Liver (tissue), 9 donors: ENCODE results near the gene UGT1A9. TPM values are rescaled to one million over a fixed set of nuclear protein-coding genes. Genes with fewer than 3 reads are reported as not detected.
A peak's percentile ranks its signal among the peaks of the same experiment; 100 is the strongest.

Source experiments
- DNase-seq: peaks from one replicate; pipeline ENCODE4 v3.0.0-alpha.2; 2017; ENCODE audit warnings: low spot score
- H3K27ac ChIP-seq, 2 donors: one replicate each; pipeline ENCODE4 v1.7.0; 2013; ENCODE audit warnings: inconsistent platforms in 2 of 2, low read length in 2 of 2, control low read depth in 1 of 2, low read depth in 1 of 2, mild to moderate bottlenecking in 1 of 2
- H3K27me3 ChIP-seq, 4 donors: one replicate each; pipeline versions ENCODE4 v1.6.1 to v1.7.0; 2013; ENCODE audit warnings: low read length in 3 of 4, inconsistent platforms in 1 of 4, mild to moderate bottlenecking in 1 of 4, moderate library complexity in 1 of 4; ENCODE audit not compliant: control insufficient read depth in 4 of 4, insufficient read depth in 4 of 4
- H3K36me3 ChIP-seq, 4 donors: one replicate each; pipeline versions ENCODE4 v1.6.1 to v1.7.0; 2013; ENCODE audit warnings: low read length in 3 of 4, mild to moderate bottlenecking in 3 of 4, low read depth in 1 of 4, moderate library complexity in 1 of 4; ENCODE audit not compliant: control insufficient read depth in 4 of 4, insufficient read depth in 3 of 4
- H3K4me1 ChIP-seq, 4 donors: one replicate each; pipeline versions ENCODE4 v1.6.1 to v1.7.0; 2013; ENCODE audit warnings: low read length in 3 of 4, mild to moderate bottlenecking in 3 of 4, moderate library complexity in 1 of 4; ENCODE audit not compliant: control insufficient read depth in 4 of 4, insufficient read depth in 4 of 4
- H3K4me3 ChIP-seq, 3 donors: one replicate each; pipeline versions ENCODE4 v1.6.1 to v1.7.0; 2013; ENCODE audit warnings: low read length in 3 of 3, control low read depth in 1 of 3, low read depth in 1 of 3, mild to moderate bottlenecking in 1 of 3
- H3K9ac ChIP-seq, 2 donors: one replicate each; pipeline ENCODE4 v1.7.0; 2013; ENCODE audit warnings: low read length in 2 of 2, mild to moderate bottlenecking in 2 of 2, moderate library complexity in 2 of 2, control low read depth in 1 of 2, low read depth in 1 of 2
- H3K9me3 ChIP-seq, 4 donors: one replicate each; pipeline versions ENCODE4 v1.6.1 to v1.7.0; 2013; ENCODE audit warnings: low read length in 3 of 4; ENCODE audit not compliant: control insufficient read depth in 4 of 4
- EGR1 ChIP-seq, 2 donors: IDR thresholded peaks; 2 replicates each; pipeline ENCODE4 v1.6.1; 2016 to 2018; ENCODE audit warnings: antibody characterized with exemption in 2 of 2, low read depth in 2 of 2
- FOXA1 ChIP-seq: IDR thresholded peaks from 2 replicates; pipeline ENCODE4 v1.6.1; 2016; ENCODE audit warnings: antibody characterized with exemption
- FOXA2 ChIP-seq: IDR thresholded peaks from 2 replicates; pipeline ENCODE4 v1.6.1; 2016; ENCODE audit warnings: antibody characterized with exemption
- GABPA ChIP-seq, 2 donors: IDR thresholded peaks in 1 of 2; conservative IDR thresholded peaks in 1 of 2; 2 replicates each; pipeline ENCODE4 v1.6.1; 2016; ENCODE audit warnings: antibody characterized with exemption in 2 of 2, mild to moderate bottlenecking in 1 of 2, moderate library complexity in 1 of 2
- HNF4A ChIP-seq, 2 donors: conservative IDR thresholded peaks; 2 replicates each; pipeline ENCODE4 v1.6.1; 2016; ENCODE audit warnings: antibody characterized with exemption in 2 of 2, mild to moderate bottlenecking in 2 of 2
- HNF4G ChIP-seq: IDR thresholded peaks from 2 replicates; pipeline ENCODE4 v1.6.1; 2016; ENCODE audit warnings: antibody characterized with exemption
- JUND ChIP-seq, 2 donors: IDR thresholded peaks; 2 replicates each; pipeline ENCODE4 v1.6.1; 2016; ENCODE audit warnings: antibody characterized with exemption in 2 of 2
- NR2F2 ChIP-seq: IDR thresholded peaks from 2 replicates; pipeline ENCODE4 v1.6.1; 2016; ENCODE audit warnings: antibody characterized with exemption
- RAD21 ChIP-seq, 2 donors: IDR thresholded peaks; 2 replicates each; pipeline ENCODE4 v1.6.1; 2016; ENCODE audit warnings: antibody characterized with exemption in 2 of 2, mild to moderate bottlenecking in 2 of 2
- RXRA ChIP-seq, 2 donors: IDR thresholded peaks; 2 replicates each; pipeline ENCODE4 v1.6.1; 2017 to 2018; ENCODE audit warnings: antibody characterized with exemption in 2 of 2, mild to moderate bottlenecking in 1 of 2
- SP1 ChIP-seq: IDR thresholded peaks from 2 replicates; pipeline ENCODE4 v1.6.1; 2018; ENCODE audit warnings: antibody characterized with exemption, mild to moderate bottlenecking
- TAF1 ChIP-seq: conservative IDR thresholded peaks from 2 replicates; pipeline ENCODE4 v1.6.1; 2016; ENCODE audit warnings: antibody characterized with exemption, mild to moderate bottlenecking
- YY1 ChIP-seq: IDR thresholded peaks from 2 replicates; pipeline ENCODE4 v1.6.1; 2016; ENCODE audit warnings: antibody characterized with exemption, mild to moderate bottlenecking
- WGBS: extraction: QIAGEN DNeasy Blood & Tissue Kit; methylation state at CpG from one replicate; pipeline ENCODE4 v1.1.7; 2013; 5-methylcytosine and 5-hydroxymethylcytosine counted together
- polyA plus RNA-seq, 2 donors: library from polyadenylated mRNA; stranded (reverse) in 1 of 2; unstranded in 1 of 2; fragments of 200-250 nt in 1 of 2; fragments of >200 nt in 1 of 2; fragmentation: Nextera tagmentation in 1 of 2; extraction: Ambion mirVana in 1 of 2; gene quantifications; one replicate each; pipeline versions ENCODE4 v1.2.1 to v1.2.3, GENCODE V29; 2013 to 2015
- total RNA-seq, 2 donors: library from RNA; depleted of rRNA; stranded (reverse); fragments of >200 nt; gene quantifications; one replicate each; pipeline ENCODE4 v1.2.3, GENCODE V29; 2014
- TF ChIP-seq, protein P1 (sequence below): IDR thresholded peaks from 2 replicates; pipeline ENCODE4 v1.6.1; 2016; ENCODE audit warnings: antibody characterized with exemption
- TF ChIP-seq, protein P2 (sequence below): IDR thresholded peaks from 2 replicates; pipeline ENCODE4 v1.6.1; 2016; ENCODE audit warnings: antibody characterized with exemption
- TF ChIP-seq, protein P3 (sequence below): IDR thresholded peaks from 2 replicates; pipeline ENCODE4 v1.6.1; 2016; ENCODE audit warnings: antibody characterized with exemption
- TF ChIP-seq, protein P4 (sequence below): IDR thresholded peaks from 2 replicates; pipeline ENCODE4 v1.6.1; 2016; ENCODE audit warnings: antibody characterized with exemption, mild to moderate bottlenecking
- TF ChIP-seq, protein P5 (sequence below): fragments of 150-350 bp; IDR thresholded peaks from 2 replicates; pipeline ENCODE4 v1.5.1; 2017; ENCODE audit warnings: improper control_type of control experiment, low read depth, low read length; ENCODE audit not compliant: missing input control
- donor health status: healthy.
- donor health status: healthy.
- donor health status: healthy.
- donor health status: healthy.
- donor health status: healthy.

The UGT1A9 gene
- total and polyA plus RNA-seq, 4 donors = 14.3 to 62.3 (median 23.8) TPM; not detected in 1

DNA sequence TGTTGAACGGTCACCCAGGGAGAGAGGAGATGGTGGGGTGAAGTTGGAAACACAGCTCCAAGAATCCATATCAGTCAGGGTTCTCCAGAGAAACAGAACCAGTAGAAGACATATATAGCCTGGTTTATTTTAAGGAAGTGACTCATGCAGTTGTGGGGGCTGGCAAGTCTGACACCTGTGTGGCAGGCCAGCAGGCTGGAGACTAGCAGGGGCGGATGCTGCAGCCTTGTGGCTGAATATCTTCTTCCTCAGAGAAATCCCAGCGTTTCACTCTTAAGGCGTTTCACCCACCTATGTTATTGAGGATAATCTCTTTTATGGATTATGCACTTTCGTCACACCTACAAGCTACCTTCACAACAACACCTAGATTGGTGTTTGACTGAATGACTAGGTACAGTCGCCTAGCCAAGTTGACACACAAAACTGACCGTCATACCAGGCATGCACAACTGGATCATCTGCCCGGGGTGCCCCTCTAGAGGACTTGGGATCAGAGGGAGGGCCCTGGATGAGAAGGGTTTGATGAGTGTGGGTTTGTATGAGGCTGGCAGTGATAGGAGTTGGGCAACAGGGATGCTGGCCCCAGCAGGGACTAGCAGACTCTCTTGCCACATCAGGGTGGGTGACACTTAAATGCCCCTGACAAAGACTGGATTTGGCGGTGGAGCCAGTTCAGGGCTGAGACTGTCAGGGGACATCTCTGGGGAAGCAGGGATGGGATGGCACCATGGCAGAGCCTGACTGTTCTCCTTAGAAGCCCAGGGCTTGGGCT lies 129.8 kb downstream of the UGT1A9 start:
- TF ChIP-seq RAD21 (IDR thresholded peaks at IDR 0.05) (no peak), TAF1 (no peak), GABPA (IDR thresholded peaks at IDR 0.05 in 1 of 2, conservative IDR thresholded peaks at IDR 0.05 in 1 of 2) (no peak), YY1 (no peak), EGR1 (IDR thresholded peaks at IDR 0.05; ENCODE audit: low read depth in 2 of 2) (no peak), NR2F2 (no peak), HNF4A (conservative IDR thresholded peaks at IDR 0.05) (no peak), RXRA (IDR thresholded peaks at IDR 0.05) (no peak)
- TF ChIP-seq, protein P1, sequence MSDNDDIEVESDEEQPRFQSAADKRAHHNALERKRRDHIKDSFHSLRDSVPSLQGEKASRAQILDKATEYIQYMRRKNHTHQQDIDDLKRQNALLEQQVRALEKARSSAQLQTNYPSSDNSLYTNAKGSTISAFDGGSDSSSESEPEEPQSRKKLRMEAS = no peak
- TF ChIP-seq, protein P2, sequence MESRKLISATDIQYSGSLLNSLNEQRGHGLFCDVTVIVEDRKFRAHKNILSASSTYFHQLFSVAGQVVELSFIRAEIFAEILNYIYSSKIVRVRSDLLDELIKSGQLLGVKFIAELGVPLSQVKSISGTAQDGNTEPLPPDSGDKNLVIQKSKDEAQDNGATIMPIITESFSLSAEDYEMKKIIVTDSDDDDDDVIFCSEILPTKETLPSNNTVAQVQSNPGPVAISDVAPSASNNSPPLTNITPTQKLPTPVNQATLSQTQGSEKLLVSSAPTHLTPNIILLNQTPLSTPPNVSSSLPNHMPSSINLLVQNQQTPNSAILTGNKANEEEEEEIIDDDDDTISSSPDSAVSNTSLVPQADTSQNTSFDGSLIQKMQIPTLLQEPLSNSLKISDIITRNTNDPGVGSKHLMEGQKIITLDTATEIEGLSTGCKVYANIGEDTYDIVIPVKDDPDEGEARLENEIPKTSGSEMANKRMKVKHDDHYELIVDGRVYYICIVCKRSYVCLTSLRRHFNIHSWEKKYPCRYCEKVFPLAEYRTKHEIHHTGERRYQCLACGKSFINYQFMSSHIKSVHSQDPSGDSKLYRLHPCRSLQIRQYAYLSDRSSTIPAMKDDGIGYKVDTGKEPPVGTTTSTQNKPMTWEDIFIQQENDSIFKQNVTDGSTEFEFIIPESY = no peak
- TF ChIP-seq, protein P3, sequence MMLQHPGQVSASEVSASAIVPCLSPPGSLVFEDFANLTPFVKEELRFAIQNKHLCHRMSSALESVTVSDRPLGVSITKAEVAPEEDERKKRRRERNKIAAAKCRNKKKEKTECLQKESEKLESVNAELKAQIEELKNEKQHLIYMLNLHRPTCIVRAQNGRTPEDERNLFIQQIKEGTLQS = no peak
- TF ChIP-seq, protein P4, sequence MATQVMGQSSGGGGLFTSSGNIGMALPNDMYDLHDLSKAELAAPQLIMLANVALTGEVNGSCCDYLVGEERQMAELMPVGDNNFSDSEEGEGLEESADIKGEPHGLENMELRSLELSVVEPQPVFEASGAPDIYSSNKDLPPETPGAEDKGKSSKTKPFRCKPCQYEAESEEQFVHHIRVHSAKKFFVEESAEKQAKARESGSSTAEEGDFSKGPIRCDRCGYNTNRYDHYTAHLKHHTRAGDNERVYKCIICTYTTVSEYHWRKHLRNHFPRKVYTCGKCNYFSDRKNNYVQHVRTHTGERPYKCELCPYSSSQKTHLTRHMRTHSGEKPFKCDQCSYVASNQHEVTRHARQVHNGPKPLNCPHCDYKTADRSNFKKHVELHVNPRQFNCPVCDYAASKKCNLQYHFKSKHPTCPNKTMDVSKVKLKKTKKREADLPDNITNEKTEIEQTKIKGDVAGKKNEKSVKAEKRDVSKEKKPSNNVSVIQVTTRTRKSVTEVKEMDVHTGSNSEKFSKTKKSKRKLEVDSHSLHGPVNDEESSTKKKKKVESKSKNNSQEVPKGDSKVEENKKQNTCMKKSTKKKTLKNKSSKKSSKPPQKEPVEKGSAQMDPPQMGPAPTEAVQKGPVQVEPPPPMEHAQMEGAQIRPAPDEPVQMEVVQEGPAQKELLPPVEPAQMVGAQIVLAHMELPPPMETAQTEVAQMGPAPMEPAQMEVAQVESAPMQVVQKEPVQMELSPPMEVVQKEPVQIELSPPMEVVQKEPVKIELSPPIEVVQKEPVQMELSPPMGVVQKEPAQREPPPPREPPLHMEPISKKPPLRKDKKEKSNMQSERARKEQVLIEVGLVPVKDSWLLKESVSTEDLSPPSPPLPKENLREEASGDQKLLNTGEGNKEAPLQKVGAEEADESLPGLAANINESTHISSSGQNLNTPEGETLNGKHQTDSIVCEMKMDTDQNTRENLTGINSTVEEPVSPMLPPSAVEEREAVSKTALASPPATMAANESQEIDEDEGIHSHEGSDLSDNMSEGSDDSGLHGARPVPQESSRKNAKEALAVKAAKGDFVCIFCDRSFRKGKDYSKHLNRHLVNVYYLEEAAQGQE = no peak
- no peak overlapping the region for H3K4me3 ChIP-seq
- H3K36me3 ChIP-seq = no peaks in the 10 kb centered on the region
- H3K9me3 ChIP-seq = no peaks in the 10 kb centered on the region
- WGBS = 81% methylated on average over 9 of the region's 9 CpGs
- no peak overlapping the region for H3K9ac ChIP-seq
- H3K4me1 ChIP-seq = no peaks in the 10 kb centered on the region
- peak; percentile 27 for DNase-seq
- H3K27me3 ChIP-seq = no peaks in the 10 kb centered on the region
- no peak overlapping the region for H3K27ac ChIP-seq

DNA sequence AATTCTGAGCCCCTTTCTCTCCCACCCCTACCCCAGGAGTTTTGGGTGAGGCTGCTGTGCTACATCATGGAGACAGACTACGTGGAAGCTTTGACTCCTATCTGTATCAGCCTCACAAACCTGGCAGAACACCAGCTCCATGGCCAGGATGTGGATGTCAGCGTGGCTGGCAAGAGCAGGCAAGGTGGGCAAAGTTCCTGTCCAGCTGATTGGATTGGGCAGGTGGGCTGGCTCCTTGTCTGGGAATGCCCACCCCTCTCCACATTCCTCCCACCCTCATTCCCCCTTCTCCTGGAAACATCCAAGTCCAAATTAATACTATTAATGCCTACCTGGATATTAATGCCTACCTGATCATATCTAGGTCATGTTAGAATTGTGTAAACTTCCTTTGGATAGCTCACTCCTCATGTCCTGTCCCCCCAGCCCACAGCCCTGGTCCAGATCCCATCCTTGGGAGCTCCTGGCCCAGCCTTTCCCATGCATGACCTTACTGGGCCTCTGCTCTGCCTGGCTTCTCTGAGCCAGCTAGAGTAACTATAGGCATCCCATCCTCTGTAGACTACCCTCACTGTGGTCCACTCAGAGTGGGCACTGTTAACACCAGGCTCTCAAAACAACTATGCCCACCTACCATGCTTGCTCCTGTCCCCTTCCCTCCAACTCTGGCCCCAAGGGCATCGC lies 130.6 kb downstream of the UGT1A9 start:
- Histone ChIP-seq H3K4me1 (no peaks in the 10 kb centered on the region), H3K36me3 (no peaks in the 10 kb centered on the region), H3K27me3 (no peaks in the 10 kb centered on the region), H3K9me3 (no peaks in the 10 kb centered on the region), H3K27ac (no peak overlapping the region), H3K9ac (no peak overlapping the region), H3K4me3 (no peak overlapping the region)
- 87% methylated on average over 3 of the region's 3 CpGs for WGBS
- no peak for DNase-seq
- no peak for TF ChIP-seq FOXA2
- TF ChIP-seq SP1 = no peak
- TF ChIP-seq, protein P4 = no peak
- TF ChIP-seq HNF4A (conservative IDR thresholded peaks at IDR 0.05) = no peak
- TF ChIP-seq FOXA1 = no peak
- TF ChIP-seq, protein P3 = no peak
- TF ChIP-seq, protein P5, sequence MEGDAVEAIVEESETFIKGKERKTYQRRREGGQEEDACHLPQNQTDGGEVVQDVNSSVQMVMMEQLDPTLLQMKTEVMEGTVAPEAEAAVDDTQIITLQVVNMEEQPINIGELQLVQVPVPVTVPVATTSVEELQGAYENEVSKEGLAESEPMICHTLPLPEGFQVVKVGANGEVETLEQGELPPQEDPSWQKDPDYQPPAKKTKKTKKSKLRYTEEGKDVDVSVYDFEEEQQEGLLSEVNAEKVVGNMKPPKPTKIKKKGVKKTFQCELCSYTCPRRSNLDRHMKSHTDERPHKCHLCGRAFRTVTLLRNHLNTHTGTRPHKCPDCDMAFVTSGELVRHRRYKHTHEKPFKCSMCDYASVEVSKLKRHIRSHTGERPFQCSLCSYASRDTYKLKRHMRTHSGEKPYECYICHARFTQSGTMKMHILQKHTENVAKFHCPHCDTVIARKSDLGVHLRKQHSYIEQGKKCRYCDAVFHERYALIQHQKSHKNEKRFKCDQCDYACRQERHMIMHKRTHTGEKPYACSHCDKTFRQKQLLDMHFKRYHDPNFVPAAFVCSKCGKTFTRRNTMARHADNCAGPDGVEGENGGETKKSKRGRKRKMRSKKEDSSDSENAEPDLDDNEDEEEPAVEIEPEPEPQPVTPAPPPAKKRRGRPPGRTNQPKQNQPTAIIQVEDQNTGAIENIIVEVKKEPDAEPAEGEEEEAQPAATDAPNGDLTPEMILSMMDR = no peak
- TF ChIP-seq HNF4G = no peak
- TF ChIP-seq JUND (IDR thresholded peaks at IDR 0.05) = no peak
- no peak for TF ChIP-seq NR2F2
- TF ChIP-seq, protein P1 = no peak
